GM18951 (cell line): ENCODE measurements around the gene ZFAND3.

ENCODE experiments used
- POLR2A ChIP-seq: IDR thresholded peaks from 4 replicates; pipeline ENCODE4 v1.6.1; 2011; ENCODE audit warnings: mild to moderate bottlenecking; ENCODE audit not compliant: insufficient read length, insufficient read depth; ENCODE audit errors: extremely low read depth
- in situ Hi-C: fragments of 300-500 bp; cut with MboI; formaldehyde crosslinking; loops from one replicate; pipeline ENCODE4 v1.12.0; 2022; ENCODE audit warnings: low sequenced_read_pairs, mixed read lengths, inconsistent platforms; ENCODE audit not compliant: unreplicated experiment

ZFAND3 gene

DNA sequence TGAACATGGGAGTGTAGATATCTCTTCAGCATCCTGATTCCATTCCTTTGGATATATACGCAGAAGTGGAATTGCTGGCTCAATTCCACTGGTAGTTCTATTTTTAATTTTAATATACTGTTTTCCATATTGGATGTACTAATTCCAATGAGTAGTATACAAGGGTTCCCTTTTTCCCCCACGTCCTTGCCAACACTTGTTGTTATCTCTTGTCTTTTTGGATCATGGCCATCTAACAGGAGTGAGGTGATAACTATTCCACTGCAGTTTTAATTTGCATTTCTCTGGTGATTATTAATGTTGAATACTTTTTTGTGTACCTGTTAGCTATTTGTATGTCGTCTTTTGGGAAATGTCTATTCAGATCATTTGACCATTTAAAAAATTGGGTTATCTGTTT, 91.5 kb downstream of the ZFAND3 start:
- no peak for TF ChIP-seq POLR2A
- in situ Hi-C loops = no loop called here

DNA sequence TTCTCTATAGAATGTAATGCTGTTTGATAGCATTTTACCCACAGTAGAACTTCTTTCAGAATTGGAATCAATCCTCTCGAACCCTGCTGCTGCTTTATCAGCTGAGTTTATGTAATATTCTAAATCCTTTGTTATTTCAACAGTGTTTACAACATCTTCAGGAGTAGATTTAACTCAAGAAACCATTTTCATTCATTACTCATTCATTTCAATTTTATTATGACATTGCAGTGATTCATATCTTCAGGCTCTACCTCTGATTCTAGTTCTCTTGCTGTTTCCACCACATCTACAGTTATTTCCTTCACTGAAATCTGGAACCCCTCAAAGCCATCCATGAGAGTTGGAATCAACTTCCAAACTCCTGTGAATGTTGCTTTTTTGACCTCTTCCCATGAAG, 93.7 kb downstream of the ZFAND3 start:
- no peak for TF ChIP-seq POLR2A
- in situ Hi-C loops = no loop called here

DNA sequence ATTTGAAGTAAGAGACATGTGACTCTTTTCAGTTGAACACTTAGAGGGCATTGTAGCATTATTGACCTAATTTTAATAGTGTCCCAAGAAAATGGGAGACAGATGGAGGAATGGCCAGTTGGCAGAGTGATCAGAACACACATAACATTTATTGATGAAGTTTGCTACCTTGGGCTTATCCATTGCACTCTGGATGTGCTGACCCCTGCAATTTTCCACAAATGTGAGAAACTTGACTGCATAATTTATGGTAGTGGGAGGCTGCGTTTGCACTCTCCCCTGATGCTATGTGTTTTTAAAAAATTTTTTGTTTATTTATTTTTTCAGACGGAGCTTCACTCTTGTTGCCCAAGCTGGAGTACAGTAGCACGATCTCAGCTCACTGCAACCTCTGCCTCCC, 95.9 kb downstream of the ZFAND3 start:
- in situ Hi-C loops = no loop called here
- no peak for TF ChIP-seq POLR2A

DNA sequence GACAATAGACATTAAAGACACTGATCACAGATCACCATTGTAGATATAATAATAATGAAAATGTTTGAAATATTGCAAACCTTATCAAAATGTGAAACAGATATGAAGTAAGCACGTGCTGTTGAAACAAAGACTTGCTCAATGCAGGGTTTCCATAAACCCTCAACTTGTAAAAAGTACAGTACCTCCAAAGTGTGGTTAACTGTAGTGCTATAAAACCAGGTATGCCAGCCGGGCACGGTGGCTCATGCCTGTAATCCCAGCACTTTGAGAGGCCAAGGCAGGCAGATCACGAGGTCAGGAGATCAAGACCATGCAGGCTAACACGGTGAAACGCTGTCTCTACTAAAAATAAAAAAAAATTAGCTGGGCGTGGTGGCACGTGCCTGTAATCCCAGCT, 96.6 kb downstream of the ZFAND3 start:
- TF ChIP-seq POLR2A = no peak
- in situ Hi-C loops = no loop called here

DNA sequence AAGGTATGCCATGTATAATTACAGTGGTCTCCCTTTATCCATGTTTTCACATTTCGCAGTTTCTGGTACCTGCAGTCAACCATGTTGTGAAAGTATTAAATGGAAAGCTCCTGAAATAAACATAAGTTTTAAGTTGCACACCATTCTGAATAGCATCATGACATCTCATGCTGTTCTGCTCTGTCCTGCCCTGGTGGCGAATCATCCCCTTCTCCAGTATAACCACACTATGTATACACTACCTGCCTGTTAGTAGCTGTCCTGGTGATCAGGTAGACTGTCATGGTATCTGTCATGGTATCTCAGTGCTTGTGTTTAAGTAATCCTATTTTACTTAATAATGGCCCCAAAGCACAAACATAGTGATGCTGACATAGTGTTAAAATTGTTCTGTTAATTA, 97.1 kb downstream of the ZFAND3 start:
- in situ Hi-C loops = no loop called here

DNA sequence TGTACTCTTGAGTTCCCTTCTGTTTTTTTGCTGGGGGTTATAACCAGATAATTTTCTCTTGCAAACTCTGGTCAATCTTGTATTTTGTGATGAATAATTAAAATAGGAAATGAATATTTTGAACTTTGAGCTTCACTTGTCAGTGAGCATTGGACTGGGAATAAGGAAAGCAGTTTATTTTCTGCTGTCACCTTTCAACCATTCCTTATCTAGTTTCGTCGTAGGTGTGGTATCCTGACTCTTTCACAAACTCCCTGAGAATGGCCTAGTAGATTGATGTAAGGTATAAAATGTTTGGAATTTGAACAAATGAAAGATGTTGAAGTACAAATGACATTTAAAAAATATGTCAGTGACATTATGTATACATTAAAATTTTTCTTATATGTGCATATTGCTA, 98.0 kb downstream of the ZFAND3 start:
- in situ Hi-C loops = no loop called here
- TF ChIP-seq POLR2A = no peak

More for the DNA sequence above, 97.1 kb downstream of the ZFAND3 start:
- no peak for TF ChIP-seq POLR2A

DNA sequence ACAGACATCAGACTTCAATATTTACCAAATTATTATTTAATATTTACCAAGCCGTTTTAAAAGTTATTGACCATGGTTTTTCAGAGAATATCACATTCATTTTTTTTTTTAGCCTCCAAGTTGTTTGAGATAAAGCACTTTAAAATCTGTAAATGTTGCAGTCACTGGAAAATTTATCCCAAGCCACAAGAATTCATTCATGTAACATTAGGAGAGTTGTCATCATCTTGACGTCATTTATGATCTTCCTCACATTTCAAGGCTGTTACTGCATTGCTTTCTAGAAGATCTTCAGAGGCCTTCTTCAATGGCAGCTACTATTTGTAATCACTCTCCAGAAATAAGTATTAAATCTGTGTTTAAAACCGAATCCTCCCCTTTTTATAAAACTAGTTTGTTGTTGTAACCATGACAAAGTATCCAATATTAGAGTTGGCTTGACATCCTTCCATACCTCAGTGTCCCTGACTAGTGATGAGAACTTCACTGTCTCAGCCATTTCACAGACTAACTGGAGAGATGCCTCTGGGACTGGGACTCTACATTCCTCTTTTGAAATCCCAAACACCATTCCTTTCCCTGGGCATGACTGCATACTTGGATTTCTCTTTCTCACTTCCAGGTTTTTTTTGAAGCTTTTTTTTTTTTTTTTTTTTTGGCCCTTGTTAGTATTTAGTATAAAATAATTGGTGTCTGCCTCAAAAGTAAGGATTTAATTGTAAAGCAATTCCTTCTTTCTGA, 100.1 kb downstream of the ZFAND3 start:
- TF ChIP-seq POLR2A = no peak
- in situ Hi-C loops = no loop called here

DNA sequence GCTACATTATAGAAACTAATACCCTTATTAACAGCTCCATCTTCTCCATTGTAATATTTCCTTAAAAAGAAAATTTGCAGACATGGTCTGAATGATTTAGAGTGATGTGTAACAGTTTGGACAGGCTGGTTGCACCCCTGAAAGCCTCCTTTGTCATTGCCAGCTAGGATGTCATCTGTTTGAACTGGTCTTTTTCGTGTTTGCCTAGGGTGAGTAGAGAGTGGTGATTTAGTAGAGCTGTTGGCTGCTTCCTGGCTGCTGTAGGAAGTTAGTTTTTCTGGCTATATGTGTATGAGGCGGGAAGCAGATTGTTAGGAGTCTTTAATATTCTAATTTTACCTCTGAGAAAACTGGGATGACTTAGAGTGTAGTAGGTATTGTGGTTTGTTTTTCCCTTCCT, 101.1 kb downstream of the ZFAND3 start:
- TF ChIP-seq POLR2A = no peak
- in situ Hi-C loops = no loop called here

DNA sequence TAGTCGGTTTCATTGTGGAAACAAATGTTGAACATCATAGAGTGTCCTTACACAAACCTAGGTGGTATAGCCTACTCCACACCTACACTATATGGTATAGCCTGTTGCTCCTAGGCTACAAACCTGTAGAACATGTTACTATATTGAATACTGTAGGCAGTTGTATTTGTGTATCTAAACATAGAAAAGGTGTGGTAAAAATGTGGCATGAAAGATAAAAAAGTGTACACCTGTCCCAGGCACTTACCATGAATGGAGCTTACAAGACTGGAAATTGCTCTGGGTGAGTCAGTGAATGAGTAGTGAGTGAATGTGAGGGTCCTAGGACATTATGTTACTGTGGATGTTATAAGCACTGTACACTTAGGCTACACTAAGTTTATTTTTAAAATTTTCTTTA, 103.0 kb downstream of the ZFAND3 start:
- no peak for TF ChIP-seq POLR2A
- in situ Hi-C loops = no loop called here

DNA sequence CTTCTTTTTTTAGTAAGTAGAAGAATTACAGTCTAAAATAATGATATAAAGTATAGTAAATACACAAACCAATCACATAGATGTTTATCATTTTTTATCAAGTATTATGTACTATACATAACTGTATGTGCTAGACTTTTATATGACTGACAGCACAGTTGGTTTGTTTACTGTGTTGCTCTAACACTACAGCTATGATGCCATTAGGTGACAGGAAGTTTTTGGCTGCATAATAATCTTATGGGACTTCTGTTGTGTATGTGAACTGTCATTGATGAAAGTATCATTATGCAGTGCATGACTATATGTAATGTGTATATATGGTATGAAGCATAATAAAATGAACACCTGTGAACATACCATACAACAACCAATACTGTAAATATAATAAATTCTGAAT, 104.0 kb downstream of the ZFAND3 start:
- in situ Hi-C loops = no loop called here
- no peak for TF ChIP-seq POLR2A

DNA sequence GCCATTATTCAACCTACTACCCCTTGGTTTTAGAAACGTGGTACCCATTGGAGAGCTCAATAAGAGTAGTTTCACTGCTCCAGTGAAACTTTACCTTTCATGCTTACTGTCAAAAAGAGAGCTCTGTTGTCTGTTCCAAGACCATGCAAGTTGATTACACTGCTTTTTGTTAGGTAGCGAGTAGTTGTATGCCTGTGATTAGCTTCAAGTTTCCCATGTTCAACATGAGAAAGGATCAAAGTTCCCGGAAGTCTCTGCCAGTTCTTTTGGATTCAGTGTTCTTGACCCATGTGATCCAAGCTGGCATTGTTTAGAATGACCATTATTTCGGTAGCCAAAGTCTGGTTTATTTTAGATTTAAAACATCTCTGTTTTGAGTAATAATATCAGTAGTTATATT, 107.1 kb downstream of the ZFAND3 start:
- in situ Hi-C loops = no loop called here
- TF ChIP-seq POLR2A = no peak

DNA sequence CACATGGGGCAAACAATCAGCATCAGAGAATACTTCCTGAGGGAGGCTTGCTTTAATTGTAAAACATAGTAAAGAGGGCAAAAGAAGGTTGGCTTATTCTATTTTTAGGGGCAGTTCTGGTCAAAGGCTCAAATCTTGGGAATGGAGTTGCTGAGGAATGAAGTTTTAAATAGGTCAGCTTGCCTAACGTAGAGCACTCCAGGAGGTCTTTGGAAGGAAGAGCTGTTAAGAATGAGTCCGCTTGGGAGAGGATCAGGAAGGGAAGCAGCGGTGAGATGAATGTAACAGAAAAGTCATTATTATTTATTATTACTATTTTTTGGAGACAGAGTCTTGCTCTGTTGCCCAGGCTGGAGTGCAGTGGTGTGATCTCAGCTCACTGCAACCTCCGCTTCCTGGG, 108.7 kb downstream of the ZFAND3 start:
- in situ Hi-C loops = no loop called here
- TF ChIP-seq POLR2A = no peak

DNA sequence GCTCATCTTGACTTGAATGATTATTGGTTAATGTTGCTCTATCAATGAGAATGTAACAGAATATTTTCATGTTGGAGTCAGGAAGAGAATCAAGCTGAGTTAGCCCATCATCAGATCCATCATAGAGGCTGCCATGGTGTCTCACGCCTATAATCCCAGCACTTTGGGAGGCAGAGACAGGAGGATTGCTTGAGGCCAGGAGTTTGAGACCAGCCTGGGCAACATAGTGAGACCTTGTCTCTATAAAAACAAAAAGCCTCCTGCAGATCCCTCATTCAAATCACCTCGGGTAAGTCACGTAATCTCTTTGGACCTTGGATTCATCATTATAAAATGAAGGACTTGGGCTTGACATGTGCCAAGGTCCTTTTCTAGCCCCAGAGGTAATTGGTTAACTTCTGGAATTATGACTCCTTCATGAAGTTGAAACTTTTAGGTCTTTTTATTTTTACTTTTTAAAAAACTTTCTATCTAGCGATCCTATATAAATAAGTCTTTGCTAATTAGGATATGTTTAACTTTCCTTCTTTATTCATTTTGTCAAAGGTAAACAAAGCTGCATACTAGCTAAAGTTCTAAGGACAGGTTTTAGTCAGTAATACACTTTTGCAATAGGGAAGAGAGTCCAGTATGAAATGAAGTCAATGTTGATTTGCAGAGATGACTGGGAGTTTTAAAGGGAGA, 110.9 kb downstream of the ZFAND3 start:
- no peak for TF ChIP-seq POLR2A
- in situ Hi-C loops = no loop called here

DNA sequence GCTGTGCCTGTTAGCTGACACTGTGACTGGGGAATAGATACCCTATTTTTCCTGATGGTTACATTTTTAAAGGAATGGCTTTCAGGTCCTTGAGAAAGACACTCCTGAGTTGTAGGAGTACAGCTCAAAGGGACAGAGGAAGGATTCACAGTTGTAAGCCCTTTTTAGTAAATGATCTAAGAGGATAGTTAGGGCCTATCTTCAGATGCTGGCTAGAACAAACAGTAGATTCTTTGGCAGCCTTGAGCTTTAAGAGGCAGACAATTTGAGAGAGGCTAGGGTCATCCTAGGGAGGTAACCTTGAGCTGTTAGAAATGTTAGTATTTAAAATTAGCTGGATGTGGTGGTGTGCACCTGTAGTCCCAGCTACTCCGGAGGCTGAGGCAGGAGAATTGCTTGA, 111.5 kb downstream of the ZFAND3 start:
- in situ Hi-C loops = no loop called here
- TF ChIP-seq POLR2A = no peak
